ENCODE results near the gene NSUN2. TPM values are rescaled to one million over a fixed set of nuclear protein-coding genes. Genes with fewer than 3 reads are reported as not detected.

NSUN2 gene
- total RNA-seq, 1 donor from 2014 or later, result 74.4 TPM

DNA sequence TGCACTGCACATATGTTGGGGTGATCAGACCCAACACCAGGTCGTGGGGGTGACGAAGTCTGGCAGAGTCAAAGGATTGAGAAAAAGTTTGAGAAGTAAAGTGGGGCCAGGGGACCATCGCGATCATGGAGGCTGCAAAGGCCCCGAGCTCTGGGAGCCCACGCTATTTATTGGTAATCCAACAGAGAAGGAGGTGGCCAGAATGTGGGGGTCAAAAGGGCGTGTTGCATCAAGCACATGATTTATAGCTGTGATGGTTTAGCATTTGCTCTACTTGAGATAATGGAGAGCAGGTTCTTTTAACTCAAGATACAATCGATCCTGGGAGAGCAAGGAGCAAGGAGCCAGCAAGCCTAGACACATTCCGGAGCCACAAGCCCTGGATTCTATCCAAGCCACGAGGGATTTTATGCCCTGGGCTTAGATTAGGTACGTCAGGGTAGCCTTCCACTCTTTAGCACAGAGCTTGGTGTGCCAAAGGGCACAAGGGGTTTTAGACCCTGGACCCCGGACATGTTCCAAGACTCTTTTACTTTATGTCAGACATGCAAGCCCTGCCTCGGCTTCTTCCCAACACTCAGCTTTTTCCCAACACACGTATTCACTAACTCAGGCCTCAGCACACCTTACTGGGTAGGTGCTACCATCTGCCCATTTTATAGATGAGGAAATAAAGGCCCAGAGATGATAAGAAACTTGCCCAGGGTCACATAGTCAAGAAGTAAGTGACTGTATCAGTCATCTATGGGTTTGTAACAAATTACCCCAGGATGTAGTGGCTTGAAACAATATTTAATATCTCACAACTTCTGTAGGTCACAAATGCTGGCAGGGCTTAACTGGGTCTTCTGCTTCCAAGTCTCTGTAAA is 39.5 kb downstream of the NSUN2 start:
- H3K4me3 Mint-ChIP-seq, result no peak overlapping the region
- H3K4me1 Mint-ChIP-seq, result no peaks in the 10 kb centered on the region
- TF ChIP-seq, protein P1, sequence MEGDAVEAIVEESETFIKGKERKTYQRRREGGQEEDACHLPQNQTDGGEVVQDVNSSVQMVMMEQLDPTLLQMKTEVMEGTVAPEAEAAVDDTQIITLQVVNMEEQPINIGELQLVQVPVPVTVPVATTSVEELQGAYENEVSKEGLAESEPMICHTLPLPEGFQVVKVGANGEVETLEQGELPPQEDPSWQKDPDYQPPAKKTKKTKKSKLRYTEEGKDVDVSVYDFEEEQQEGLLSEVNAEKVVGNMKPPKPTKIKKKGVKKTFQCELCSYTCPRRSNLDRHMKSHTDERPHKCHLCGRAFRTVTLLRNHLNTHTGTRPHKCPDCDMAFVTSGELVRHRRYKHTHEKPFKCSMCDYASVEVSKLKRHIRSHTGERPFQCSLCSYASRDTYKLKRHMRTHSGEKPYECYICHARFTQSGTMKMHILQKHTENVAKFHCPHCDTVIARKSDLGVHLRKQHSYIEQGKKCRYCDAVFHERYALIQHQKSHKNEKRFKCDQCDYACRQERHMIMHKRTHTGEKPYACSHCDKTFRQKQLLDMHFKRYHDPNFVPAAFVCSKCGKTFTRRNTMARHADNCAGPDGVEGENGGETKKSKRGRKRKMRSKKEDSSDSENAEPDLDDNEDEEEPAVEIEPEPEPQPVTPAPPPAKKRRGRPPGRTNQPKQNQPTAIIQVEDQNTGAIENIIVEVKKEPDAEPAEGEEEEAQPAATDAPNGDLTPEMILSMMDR (IDR thresholded peaks at IDR 0.05; ENCODE audit: unreplicated experiment), result no peak
- H3K36me3 Mint-ChIP-seq, result peaks cover 23% of the 10 kb centered on the region
- H3K27ac Mint-ChIP-seq, result no peak overlapping the region
- peaks cover 3% of the 10 kb centered on the region for H3K9me3 Mint-ChIP-seq
- H3K27me3 Mint-ChIP-seq (ENCODE audit: low read depth), result peaks cover 6% of the 10 kb centered on the region
- no peak for DNase-seq (ENCODE audit: low spot score in 2 of 2, unreplicated experiment in 2 of 2)

DNA sequence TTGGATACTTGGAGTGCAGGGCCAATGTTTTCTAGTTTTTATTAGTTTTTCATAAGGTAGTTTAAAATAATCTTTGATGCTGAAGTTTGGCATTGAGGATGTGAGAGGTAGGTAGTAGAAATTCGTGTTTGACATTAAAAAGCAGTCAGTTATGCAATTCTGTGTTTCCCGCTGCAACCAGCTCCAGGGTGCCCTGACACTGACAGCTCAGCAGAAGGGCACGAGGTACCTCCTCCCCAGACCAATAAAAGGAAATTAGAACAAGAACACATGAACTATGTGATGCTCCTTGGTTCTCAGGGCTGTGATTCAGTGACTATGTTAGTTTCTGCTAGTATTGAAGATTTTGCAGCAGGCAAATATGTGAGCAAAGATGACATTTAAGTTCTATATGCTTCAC is 40.2 kb downstream of the NSUN2 start:
- no peak overlapping the region for H3K4me3 Mint-ChIP-seq
- H3K36me3 Mint-ChIP-seq, result peaks cover 20% of the 10 kb centered on the region
- no peak for DNase-seq (ENCODE audit: low spot score in 2 of 2, unreplicated experiment in 2 of 2)
- TF ChIP-seq, protein P1 (IDR thresholded peaks at IDR 0.05; ENCODE audit: unreplicated experiment), result no peak
- H3K27me3 Mint-ChIP-seq (ENCODE audit: low read depth), result peaks cover 6% of the 10 kb centered on the region
- no peaks in the 10 kb centered on the region for H3K4me1 Mint-ChIP-seq
- no peak overlapping the region for H3K27ac Mint-ChIP-seq
- H3K9me3 Mint-ChIP-seq, result peaks cover 3% of the 10 kb centered on the region

DNA sequence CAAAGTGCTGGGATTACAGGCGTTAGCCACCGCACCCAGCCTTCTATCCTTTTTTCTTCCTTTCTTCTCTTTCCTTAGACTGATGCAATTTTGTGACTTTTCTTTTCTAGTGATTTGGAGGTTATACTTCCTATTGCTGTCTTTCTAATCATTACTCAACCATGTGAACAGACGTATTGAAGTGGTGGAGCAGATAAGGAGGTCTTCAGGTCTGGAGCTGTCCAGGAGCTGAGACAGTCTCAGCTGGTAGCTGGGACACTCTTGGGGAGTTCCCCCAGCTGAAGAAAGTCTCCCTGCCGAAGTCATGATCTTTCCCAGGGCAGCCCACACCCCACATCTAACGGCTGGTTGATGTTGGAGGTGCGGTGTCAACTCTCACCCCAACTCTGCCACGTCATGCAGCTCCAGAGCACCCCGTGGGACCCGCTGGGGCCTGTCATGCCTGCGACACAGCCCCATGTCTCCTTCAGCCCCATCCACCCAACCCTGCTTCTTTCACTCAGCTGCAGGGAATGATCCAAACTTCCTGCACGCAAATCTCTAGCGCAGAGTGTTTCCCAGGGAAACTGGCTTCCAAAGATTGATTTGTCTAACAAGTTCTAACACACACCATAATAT is 41.1 kb downstream of the NSUN2 start:
- Mint-ChIP-seq H3K36me3 (peaks cover 12% of the 10 kb centered on the region), H3K4me1 (no peaks in the 10 kb centered on the region), H3K27me3 (ENCODE audit: low read depth) (peaks cover 12% of the 10 kb centered on the region), H3K27ac (no peak overlapping the region), H3K4me3 (no peak overlapping the region), H3K9me3 (peaks cover 3% of the 10 kb centered on the region)
- TF ChIP-seq, protein P1 (IDR thresholded peaks at IDR 0.05; ENCODE audit: unreplicated experiment), result no peak
- DNase-seq (ENCODE audit: low spot score in 2 of 2, unreplicated experiment in 2 of 2), result no peak

DNA sequence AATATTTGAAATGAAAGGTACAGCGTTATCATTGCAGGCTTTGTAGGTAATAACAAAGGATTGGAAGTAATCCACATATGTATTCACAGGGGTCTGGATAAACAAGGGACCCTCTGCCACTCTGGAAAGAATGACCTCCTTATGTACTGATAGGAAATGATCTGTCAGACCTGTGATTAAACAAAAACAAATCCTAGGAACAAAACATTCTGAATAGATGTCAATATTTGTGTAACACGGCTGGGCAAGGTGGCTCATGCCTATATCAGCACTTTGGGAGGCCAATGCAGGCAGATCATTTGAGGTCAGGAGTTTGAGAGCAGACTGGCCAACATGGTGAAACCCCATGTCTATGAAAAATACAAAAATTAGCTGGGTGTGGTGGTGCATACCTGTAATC is 42.3 kb downstream of the NSUN2 start:
- Mint-ChIP-seq H3K4me3 (no peak overlapping the region), H3K9me3 (peaks cover 3% of the 10 kb centered on the region), H3K27ac (no peak overlapping the region), H3K27me3 (ENCODE audit: low read depth) (peaks cover 24% of the 10 kb centered on the region), H3K36me3 (peaks cover 6% of the 10 kb centered on the region), H3K4me1 (no peaks in the 10 kb centered on the region)
- no peak for DNase-seq (ENCODE audit: low spot score in 2 of 2, unreplicated experiment in 2 of 2)
- TF ChIP-seq, protein P1 (IDR thresholded peaks at IDR 0.05; ENCODE audit: unreplicated experiment), result no peak

DNA sequence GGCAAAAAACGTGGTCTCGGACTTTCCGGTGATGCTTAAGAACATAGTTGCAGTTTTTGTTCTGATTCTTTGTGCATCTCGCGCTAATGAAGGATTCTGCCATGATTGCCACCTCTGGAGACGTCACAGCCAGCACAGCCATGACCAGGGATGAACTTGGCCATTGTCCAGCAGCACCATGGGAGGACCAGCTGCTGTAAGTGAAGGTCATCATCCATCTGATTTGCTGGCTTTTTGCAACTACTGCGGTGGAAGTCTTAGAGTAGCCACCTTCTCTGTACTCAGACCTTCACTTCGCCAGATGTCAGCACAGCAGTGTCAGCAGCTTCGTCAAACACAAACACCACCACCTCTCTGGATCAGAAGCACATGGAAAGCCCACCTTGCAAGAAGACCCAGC is 45.7 kb downstream of the NSUN2 start:
- no peak for DNase-seq (ENCODE audit: low spot score in 2 of 2, unreplicated experiment in 2 of 2)
- Mint-ChIP-seq H3K36me3 (no peaks in the 10 kb centered on the region), H3K4me1 (peaks cover 6% of the 10 kb centered on the region), H3K27me3 (ENCODE audit: low read depth) (peaks cover 52% of the 10 kb centered on the region), H3K9me3 (peaks cover 3% of the 10 kb centered on the region), H3K27ac (no peak overlapping the region), H3K4me3 (no peak overlapping the region)
- TF ChIP-seq, protein P1 (IDR thresholded peaks at IDR 0.05; ENCODE audit: unreplicated experiment), result no peak

All from mesothelial cell of epicardium (in vitro differentiated cells).